HL-60 (cell line): Measurements from ENCODE around the gene CPNE4.

Source experiments
- CTCF ChIP-seq: IDR thresholded peaks from one replicate; pipeline ENCODE4 v1.5.1; 2011; ENCODE audit warnings: low read length, control low read depth, inconsistent platforms; ENCODE audit not compliant: insufficient read depth
- GABPA ChIP-seq: IDR thresholded peaks from 2 replicates; pipeline ENCODE4 v1.6.1; 2012; ENCODE audit warnings: low read depth
- POLR2AphosphoS5 ChIP-seq: IDR thresholded peaks from 2 replicates; pipeline ENCODE4 v1.6.1; 2012; ENCODE audit warnings: low read depth
- REST ChIP-seq: IDR thresholded peaks from 2 replicates; pipeline ENCODE4 v1.6.1; 2012; ENCODE audit warnings: low read depth; ENCODE audit not compliant: insufficient replicate concordance
- SPI1 ChIP-seq: IDR thresholded peaks from 2 replicates; pipeline ENCODE4 v1.6.1; 2012; ENCODE audit warnings: low read depth, mild to moderate bottlenecking, borderline replicate concordance

DNA sequence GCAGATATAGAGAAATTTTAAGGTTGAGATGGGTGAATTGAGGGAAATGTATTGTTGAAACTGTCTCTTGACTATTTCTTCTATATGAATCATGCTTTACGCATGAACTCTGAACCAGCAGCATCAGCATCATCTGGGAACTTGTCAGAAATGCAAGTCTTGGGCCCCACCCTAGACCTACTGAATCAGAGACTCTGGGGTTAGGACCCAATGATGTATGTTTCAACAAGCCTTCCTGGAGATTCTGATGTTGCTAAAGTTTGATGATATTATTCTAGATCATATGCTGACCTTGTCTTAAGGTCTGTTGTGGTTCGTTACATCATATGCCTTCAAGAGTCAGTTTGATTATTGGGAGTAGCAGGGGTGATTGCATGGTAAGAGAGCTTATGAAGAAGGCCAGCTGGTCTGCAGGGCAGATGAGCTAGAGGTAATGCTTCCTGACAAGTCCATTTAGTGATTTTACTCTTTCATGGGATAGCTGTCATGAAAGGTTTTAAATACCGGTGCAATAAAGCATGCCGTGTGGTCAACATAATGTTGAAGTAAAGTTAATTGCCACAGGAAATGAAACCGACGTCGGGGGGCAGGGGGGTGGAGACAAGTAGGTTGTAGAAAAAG, 379.6 kb downstream of the CPNE4 start:
- TF ChIP-seq CTCF: no peak
- TF ChIP-seq REST: no peak
- TF ChIP-seq GABPA: no peak
- no peak for TF ChIP-seq POLR2AphosphoS5
- TF ChIP-seq SPI1: no peak
